ENCODE data around the gene ENAH.

ENAH gene

DNA sequence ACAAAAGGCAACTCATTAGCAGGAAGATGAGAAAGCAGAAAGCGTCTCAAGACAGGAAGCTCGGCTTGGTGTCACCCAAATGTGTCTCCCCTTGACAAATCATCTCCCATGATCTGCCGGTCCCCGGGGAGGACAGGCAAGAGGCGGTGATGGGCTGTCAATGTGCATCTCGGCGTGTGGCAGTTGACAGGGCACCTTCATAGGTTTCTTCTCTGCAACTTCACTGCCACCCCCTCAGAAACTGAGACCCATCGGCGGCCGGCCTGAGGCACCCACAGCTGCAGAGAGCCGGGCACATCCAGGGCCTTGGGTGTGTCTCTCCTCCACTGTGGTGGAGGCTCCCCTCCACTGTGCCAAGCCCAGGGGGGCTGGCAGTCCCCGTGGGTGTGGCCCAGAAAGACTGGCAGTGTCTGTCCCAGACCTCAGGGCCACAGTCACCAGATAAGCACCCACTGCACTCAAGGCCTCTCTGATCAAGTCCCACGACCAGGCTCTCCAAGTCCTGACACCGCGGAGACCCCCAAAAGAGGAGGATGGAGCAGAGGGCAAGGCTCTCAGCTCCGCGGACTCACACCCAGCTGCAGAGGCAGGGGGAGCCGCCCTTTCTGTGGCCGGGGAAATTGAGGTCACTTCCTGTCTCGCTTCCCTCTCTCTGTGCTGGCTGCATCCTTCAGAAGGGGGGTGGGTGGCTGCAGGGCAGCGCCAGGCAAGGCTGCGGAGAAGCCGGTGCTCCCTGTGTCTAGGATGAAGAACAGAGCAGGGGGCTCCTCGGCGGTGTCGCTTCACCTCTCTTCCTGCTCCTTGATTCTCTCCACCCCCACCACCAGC, 185.5 kb downstream of the ENAH start:
- no peaks in the 10 kb centered on the region for H3K9me3 ChIP-seq (ENCODE audit: low read length)
- H2AFZ ChIP-seq (ENCODE audit: low read depth, low read length) = no peak overlapping the region
- no peaks in the 10 kb centered on the region for H3K27me3 ChIP-seq (ENCODE audit: insufficient read depth, low read length)
- no peak overlapping the region for H3K4me3 ChIP-seq (ENCODE audit: low read length)
- H3K4me1 ChIP-seq (ENCODE audit: insufficient read depth, low read length) = peaks cover 22% of the 10 kb centered on the region
- no peaks in the 10 kb centered on the region for H3K36me3 ChIP-seq (ENCODE audit: insufficient read depth, low read length)

- no peak overlapping the region for H3K4me3 ChIP-seq (ENCODE audit: low read length)
- H3K4me1 ChIP-seq (ENCODE audit: insufficient read depth, low read length) = peaks cover 22% of the 10 kb centered on the region
Observed at GRCh38 chr1:225466848-225467192, 186.1 kb downstream of the ENAH start.

DNA sequence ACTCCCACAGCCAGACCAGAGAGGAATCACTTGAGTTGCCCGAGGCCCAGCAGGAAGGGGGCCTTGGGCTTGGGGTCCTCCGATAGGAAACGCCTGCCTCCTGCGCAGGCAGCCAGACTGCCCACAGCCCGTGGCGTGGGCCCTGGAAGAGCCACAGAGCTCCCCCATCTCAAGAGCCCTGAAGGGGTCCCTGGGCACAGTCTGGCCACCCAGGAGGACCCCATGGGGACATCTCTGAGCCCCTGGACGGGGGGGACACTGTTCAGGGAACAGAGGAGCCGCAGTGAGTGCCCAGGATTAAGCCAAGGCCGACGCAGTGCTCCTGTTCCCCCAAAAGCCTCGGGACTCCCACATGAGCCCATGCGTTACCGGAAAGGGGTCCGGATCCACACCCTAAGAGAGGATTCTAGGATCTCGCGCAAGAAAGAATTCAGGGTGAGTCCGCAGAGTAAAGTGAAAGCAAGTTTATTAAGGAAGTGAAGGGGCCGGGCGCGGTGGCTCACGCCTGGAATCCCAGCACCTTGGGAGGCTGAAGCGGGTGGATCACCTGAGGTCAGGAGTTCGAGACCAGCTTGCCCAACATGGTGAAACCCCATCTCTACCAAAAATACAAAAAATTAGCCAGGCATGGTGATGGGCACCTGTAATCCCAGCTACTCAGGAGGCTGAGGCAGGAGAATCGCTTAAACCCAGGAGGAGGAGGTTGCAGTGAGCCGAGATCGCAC, 187.0 kb downstream of the ENAH start:
- Histone ChIP-seq H3K36me3 (ENCODE audit: insufficient read depth, low read length) (no peaks in the 10 kb centered on the region), H2AFZ (ENCODE audit: low read depth, low read length) (no peak overlapping the region), H3K9me3 (ENCODE audit: low read length) (no peaks in the 10 kb centered on the region), H3K4me1 (ENCODE audit: insufficient read depth, low read length) (peaks cover 22% of the 10 kb centered on the region), H3K27me3 (ENCODE audit: insufficient read depth, low read length) (no peaks in the 10 kb centered on the region), H3K4me3 (ENCODE audit: low read length) (no peak overlapping the region)

More at GRCh38 chr1:225466848-225467192, 186.1 kb downstream of the ENAH start:
- no peaks in the 10 kb centered on the region for H3K9me3 ChIP-seq (ENCODE audit: low read length)
- H2AFZ ChIP-seq (ENCODE audit: low read depth, low read length) = no peak overlapping the region
- H3K27me3 ChIP-seq (ENCODE audit: insufficient read depth, low read length) = no peaks in the 10 kb centered on the region
- no peaks in the 10 kb centered on the region for H3K36me3 ChIP-seq (ENCODE audit: insufficient read depth, low read length)

DNA sequence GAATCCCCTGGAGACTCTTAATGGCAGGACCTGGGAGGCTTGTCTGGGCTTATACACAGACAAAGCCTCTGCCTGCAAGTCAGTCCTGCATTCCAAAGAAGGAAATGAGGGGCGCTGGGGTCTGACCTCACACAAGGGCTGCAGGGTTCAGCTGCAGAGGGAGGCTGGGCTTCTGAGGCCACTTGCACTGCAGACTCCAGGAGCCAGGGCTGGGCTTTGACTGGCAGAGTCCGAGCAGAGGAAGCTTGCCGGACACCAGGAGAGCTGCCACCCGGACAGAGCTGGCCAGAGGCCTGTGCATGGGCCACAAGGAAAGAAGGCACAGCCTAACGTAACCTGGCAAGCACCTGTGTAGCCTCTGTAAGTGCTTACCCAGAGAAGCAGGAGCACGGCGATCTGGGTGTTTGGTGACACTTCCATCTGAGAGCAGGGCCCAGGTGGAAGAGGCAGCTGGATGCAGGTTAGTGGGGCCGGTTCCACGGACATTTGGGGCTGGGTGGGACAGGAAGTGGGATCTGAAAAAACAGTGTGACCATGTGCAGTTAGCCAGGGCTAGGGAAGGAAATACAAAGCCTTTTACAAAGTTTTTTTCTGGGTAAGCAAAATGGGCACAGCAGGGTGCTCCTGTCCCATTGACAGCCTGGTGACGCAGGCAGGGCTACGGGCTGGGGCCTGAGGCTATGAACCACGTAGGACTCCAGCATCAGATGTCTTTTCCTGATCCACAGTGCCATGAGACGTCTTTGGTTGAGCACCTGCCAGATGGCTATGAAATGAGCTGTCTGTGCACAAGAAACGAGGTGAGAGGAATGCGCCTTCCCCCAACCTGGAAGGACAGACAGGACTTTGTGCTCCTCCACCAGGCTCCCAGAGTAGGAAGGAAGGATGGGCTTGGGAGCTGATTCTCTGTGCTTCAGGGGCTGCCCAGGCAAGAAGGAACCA, 187.8 kb downstream of the ENAH start:
- no peaks in the 10 kb centered on the region for H3K36me3 ChIP-seq (ENCODE audit: insufficient read depth, low read length)
- H3K27me3 ChIP-seq (ENCODE audit: insufficient read depth, low read length) = no peaks in the 10 kb centered on the region
- H3K4me3 ChIP-seq (ENCODE audit: low read length) = peak overlapping the region; percentile 11
- H3K4me1 ChIP-seq (ENCODE audit: insufficient read depth, low read length) = peaks cover 22% of the 10 kb centered on the region
- no peaks in the 10 kb centered on the region for H3K9me3 ChIP-seq (ENCODE audit: low read length)
- peak overlapping the region; percentile 2 for H2AFZ ChIP-seq (ENCODE audit: low read depth, low read length)

GRCh38 chr1:225462714-225463574, 190.0 kb downstream of the ENAH start:
- no peaks in the 10 kb centered on the region for H3K36me3 ChIP-seq (ENCODE audit: insufficient read depth, low read length)
- H3K4me1 ChIP-seq (ENCODE audit: insufficient read depth, low read length) = peaks cover 22% of the 10 kb centered on the region

GRCh38 chr1:225462429-225462713, 190.6 kb downstream of the ENAH start:
- no peak overlapping the region for H2AFZ ChIP-seq (ENCODE audit: low read depth, low read length)
- no peaks in the 10 kb centered on the region for H3K36me3 ChIP-seq (ENCODE audit: insufficient read depth, low read length)
- no peak overlapping the region for H3K4me3 ChIP-seq (ENCODE audit: low read length)
- H3K9me3 ChIP-seq (ENCODE audit: low read length) = no peaks in the 10 kb centered on the region
- no peaks in the 10 kb centered on the region for H3K27me3 ChIP-seq (ENCODE audit: insufficient read depth, low read length)
- peaks cover 22% of the 10 kb centered on the region for H3K4me1 ChIP-seq (ENCODE audit: insufficient read depth, low read length)

More at GRCh38 chr1:225462714-225463574, 190.0 kb downstream of the ENAH start:
- Histone ChIP-seq H2AFZ (ENCODE audit: low read depth, low read length) (no peak overlapping the region), H3K4me3 (ENCODE audit: low read length) (no peak overlapping the region), H3K9me3 (ENCODE audit: low read length) (no peaks in the 10 kb centered on the region), H3K27me3 (ENCODE audit: insufficient read depth, low read length) (no peaks in the 10 kb centered on the region)

- Histone ChIP-seq H3K4me3 (ENCODE audit: low read length) (no peak overlapping the region), H3K9me3 (ENCODE audit: low read length) (no peaks in the 10 kb centered on the region), H3K27me3 (ENCODE audit: insufficient read depth, low read length) (no peaks in the 10 kb centered on the region)
Observed at GRCh38 chr1:225461533-225462428, 191.1 kb downstream of the ENAH start.

DNA sequence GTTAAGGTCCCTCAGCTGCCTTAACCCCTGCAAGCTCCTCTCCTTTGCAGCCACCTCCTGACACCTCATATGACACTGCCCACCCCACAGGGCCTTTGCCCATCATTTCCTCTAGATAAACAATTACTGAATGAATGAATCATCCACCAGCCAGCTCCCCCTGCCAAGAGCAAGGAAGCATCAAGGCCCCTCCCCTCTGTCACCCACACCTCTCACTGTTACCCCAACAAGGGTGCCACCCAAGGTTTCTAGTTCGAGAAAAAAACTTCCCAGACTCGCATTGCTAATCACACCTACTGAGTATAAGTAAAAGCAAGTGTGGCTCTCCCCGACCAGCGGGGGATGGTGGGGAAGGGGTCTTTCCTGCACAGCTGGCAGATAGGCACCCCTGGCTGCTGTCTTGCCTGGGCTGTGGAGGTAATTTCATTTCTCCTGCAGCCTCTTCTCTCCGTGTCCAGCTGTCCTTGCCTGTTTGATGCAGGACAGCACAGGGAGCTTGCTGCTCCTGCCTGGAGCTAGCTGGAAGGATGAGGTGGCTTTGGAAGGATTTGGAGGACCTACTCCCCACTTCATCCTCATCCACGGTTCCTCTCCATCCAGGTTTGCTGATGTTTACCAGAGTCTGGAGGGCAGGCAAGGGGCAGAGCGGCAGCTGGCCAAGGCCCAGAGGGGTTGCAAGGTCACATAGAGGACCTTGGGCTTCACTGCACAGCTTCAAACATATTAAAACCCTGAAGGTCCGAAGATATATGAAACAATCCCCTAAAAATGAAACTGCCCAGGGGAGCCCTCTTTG, 192.0 kb downstream of the ENAH start:
- Histone ChIP-seq H3K4me1 (ENCODE audit: insufficient read depth, low read length) (peaks cover 22% of the 10 kb centered on the region), H3K4me3 (ENCODE audit: low read length) (no peak overlapping the region), H3K9me3 (ENCODE audit: low read length) (no peaks in the 10 kb centered on the region), H2AFZ (ENCODE audit: low read depth, low read length) (no peak overlapping the region), H3K36me3 (ENCODE audit: insufficient read depth, low read length) (no peaks in the 10 kb centered on the region), H3K27me3 (ENCODE audit: insufficient read depth, low read length) (no peaks in the 10 kb centered on the region)

More at GRCh38 chr1:225461533-225462428, 191.1 kb downstream of the ENAH start:
- no peak overlapping the region for H2AFZ ChIP-seq (ENCODE audit: low read depth, low read length)
- no peaks in the 10 kb centered on the region for H3K36me3 ChIP-seq (ENCODE audit: insufficient read depth, low read length)
- peaks cover 22% of the 10 kb centered on the region for H3K4me1 ChIP-seq (ENCODE audit: insufficient read depth, low read length)

DNA sequence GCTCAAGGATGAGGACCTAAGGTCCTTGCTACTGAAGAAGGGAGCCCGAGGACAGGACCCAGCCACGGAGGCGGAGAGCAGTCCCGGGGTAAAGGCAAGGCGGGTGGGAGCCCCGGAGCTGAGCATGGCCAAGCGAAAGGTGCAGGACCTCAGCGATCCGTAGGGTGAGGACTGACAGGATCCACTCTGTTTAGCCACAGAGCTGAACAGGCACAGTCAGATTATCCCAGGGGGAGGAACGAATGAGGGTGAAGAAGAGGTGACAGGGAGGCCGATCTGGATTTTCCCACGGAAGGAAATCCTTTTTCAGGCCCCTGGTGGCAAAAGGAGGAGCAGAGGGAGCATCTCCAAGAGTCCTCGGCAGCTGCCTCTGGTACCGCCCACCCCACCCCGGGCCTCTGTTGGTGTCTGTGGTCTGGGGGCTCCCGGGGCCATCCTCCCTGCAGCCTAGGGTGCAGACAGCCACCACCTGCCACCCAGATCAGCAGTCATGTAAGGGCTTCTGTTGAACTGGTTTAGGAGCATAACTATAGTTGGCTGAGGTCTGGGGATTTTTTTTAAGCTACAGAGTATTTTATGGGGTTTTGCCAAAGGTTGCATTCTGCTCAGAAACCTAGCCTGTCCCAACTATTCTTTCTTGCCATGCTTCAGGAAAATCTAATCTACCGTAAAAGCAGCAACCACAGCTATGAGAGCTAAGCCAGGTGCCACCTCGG, 192.7 kb downstream of the ENAH start:
- no peak overlapping the region for H2AFZ ChIP-seq (ENCODE audit: low read depth, low read length)
- no peaks in the 10 kb centered on the region for H3K36me3 ChIP-seq (ENCODE audit: insufficient read depth, low read length)
- H3K4me1 ChIP-seq (ENCODE audit: insufficient read depth, low read length) = peaks cover 18% of the 10 kb centered on the region
- no peaks in the 10 kb centered on the region for H3K9me3 ChIP-seq (ENCODE audit: low read length)
- no peak overlapping the region for H3K4me3 ChIP-seq (ENCODE audit: low read length)
- no peaks in the 10 kb centered on the region for H3K27me3 ChIP-seq (ENCODE audit: insufficient read depth, low read length)

DNA sequence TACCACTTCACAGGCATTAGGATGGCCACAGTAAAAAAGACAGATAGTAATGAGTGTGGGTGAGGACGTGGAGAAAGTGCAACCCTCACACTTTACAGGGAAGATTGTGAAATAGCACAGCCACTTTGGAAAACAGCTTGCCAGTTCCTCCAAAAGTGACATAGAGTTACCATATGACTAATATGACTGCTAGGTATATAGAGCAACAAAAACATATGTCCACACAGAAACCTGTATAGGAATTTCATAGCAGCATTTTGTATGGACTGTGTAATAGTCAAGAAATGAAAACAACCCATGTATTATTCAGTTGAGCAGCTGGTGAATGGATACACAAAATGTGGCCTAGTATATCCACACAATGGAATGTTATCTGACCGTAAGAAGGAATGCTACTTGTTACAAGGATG, 194.7 kb downstream of the ENAH start:
- H3K27me3 ChIP-seq (ENCODE audit: insufficient read depth, low read length) = no peaks in the 10 kb centered on the region
- H3K4me3 ChIP-seq (ENCODE audit: low read length) = no peak overlapping the region
- H3K36me3 ChIP-seq (ENCODE audit: insufficient read depth, low read length) = no peaks in the 10 kb centered on the region
- peaks cover 9% of the 10 kb centered on the region for H3K4me1 ChIP-seq (ENCODE audit: insufficient read depth, low read length)
- H2AFZ ChIP-seq (ENCODE audit: low read depth, low read length) = no peak overlapping the region
- no peaks in the 10 kb centered on the region for H3K9me3 ChIP-seq (ENCODE audit: low read length)

- Histone ChIP-seq H3K9me3 (ENCODE audit: low read length) (no peaks in the 10 kb centered on the region), H3K36me3 (ENCODE audit: insufficient read depth, low read length) (no peaks in the 10 kb centered on the region), H3K4me1 (ENCODE audit: insufficient read depth, low read length) (peaks cover 6% of the 10 kb centered on the region), H3K27me3 (ENCODE audit: insufficient read depth, low read length) (no peaks in the 10 kb centered on the region), H3K4me3 (ENCODE audit: low read length) (no peak overlapping the region), H2AFZ (ENCODE audit: low read depth, low read length) (no peak overlapping the region)
Observed at GRCh38 chr1:225454733-225455132, 198.2 kb downstream of the ENAH start.
